GM23338 (cell line): ENCODE data around the gene ZNF831. TPM values are rescaled to one million over a fixed set of nuclear protein-coding genes. Genes with fewer than 3 reads are reported as not detected.

Experiments used
- ATAC-seq: fragments of 200-7000 bp; cut with Tn5 transposase; 3 replicates; pipeline ENCODE4 v1.9.1; 2020
- DNase-seq: peaks from one replicate; pipeline ENCODE4 v3.0.0-alpha.2; 2015; ENCODE audit warnings: low spot score
- H2AFZ ChIP-seq: fragments of 200-600 bp; sonication (generic); 2 replicates; pipeline ENCODE4 v1.8.0; 2016; ENCODE audit warnings: antibody characterized with exemption, mild to moderate bottlenecking, moderate library complexity
- H3F3A ChIP-seq: fragments of 200-600 bp; sonication (generic); replicated peaks from 2 replicates; pipeline ENCODE4 v1.8.0; 2017; ENCODE audit warnings: antibody characterized with exemption, mixed run types, low read depth
- H3K27ac ChIP-seq: fragments of 200-600 bp; sonication (generic); 2 replicates; pipeline ENCODE4 v1.6.1; 2016; ENCODE audit warnings: low read depth
- H3K27me3 ChIP-seq: fragments of 200-600 bp; sonication (generic); 2 replicates; pipeline ENCODE4 v1.8.0; 2016; ENCODE audit warnings: mild to moderate bottlenecking, mixed run types, moderate library complexity; ENCODE audit not compliant: insufficient read depth
- H3K36me3 ChIP-seq: fragments of 200-600 bp; sonication (generic); 2 replicates; pipeline ENCODE4 v1.8.0; 2016; ENCODE audit warnings: mild to moderate bottlenecking; ENCODE audit not compliant: insufficient read depth
- H3K4me1 ChIP-seq: fragments of 200-600 bp; sonication (generic); 2 replicates; pipeline ENCODE4 v1.8.0; 2016; ENCODE audit warnings: mild to moderate bottlenecking, moderate library complexity; ENCODE audit not compliant: insufficient read depth
- H3K4me2 ChIP-seq: fragments of 200-600 bp; sonication (generic); 2 replicates; pipeline ENCODE4 v1.7.1; 2017; ENCODE audit warnings: mixed run types
- H3K4me3 ChIP-seq: fragments of 200-600 bp; sonication (generic); 2 replicates; pipeline ENCODE4 v1.6.1; 2016; ENCODE audit warnings: mixed run types
- H3K79me2 ChIP-seq: fragments of 200-600 bp; sonication (generic); replicated peaks from 2 replicates; pipeline ENCODE4 v1.8.0; 2017; ENCODE audit warnings: mild to moderate bottlenecking; ENCODE audit not compliant: insufficient read depth
- H3K9me2 ChIP-seq: fragments of 200-600 bp; sonication (generic); 2 replicates; pipeline ENCODE4 v1.8.0; 2017; ENCODE audit not compliant: insufficient read depth
- H4K20me1 ChIP-seq: fragments of 200-600 bp; sonication (generic); replicated peaks from 2 replicates; pipeline ENCODE4 v1.8.0; 2017; ENCODE audit warnings: mild to moderate bottlenecking; ENCODE audit not compliant: insufficient read depth
- H3K27ac Mint-ChIP-seq: 2 replicates; pipeline ENCODE4 v1.8.0; 2020; ENCODE audit warnings: inconsistent platforms, mild to moderate bottlenecking, moderate library complexity, mixed read lengths
- H3K27me3 Mint-ChIP-seq: 3 replicates; pipeline ENCODE4 v1.8.0; 2022; ENCODE audit warnings: low read depth, mild to moderate bottlenecking, moderate library complexity, mixed read lengths, inconsistent platforms; ENCODE audit not compliant: insufficient read depth, poor library complexity
- H3K36me3 Mint-ChIP-seq: 3 replicates; pipeline ENCODE4 v1.8.0; 2021; ENCODE audit warnings: low read depth, mild to moderate bottlenecking, inconsistent platforms, moderate library complexity, mixed read lengths
- H3K4me1 Mint-ChIP-seq: 3 replicates; pipeline ENCODE4 v1.8.0; 2020; ENCODE audit warnings: mild to moderate bottlenecking, inconsistent platforms, mixed read lengths
- H3K4me3 Mint-ChIP-seq: 3 replicates; pipeline ENCODE4 v1.8.0; 2021; ENCODE audit warnings: moderate library complexity, mild to moderate bottlenecking, inconsistent platforms, mixed read lengths
- H3K9me3 Mint-ChIP-seq: 3 replicates; pipeline ENCODE4 v1.8.0; 2020; ENCODE audit warnings: moderate library complexity, mild to moderate bottlenecking, inconsistent platforms, mixed read lengths
- CREB1 ChIP-seq: fragments of 250-450 bp; sonication (Bioruptor Pico); IDR thresholded peaks from 2 replicates; pipeline ENCODE4 v1.5.0; 2020; ENCODE audit warnings: low read depth, mild to moderate bottlenecking, moderate library complexity
- EZH2 ChIP-seq: fragments of 200-600 bp; sonication (generic); IDR thresholded peaks from one replicate; pipeline ENCODE4 v1.8.0; 2017; ENCODE audit warnings: antibody characterized with exemption, mild to moderate bottlenecking, low read depth; ENCODE audit not compliant: unreplicated experiment
- EZH2phosphoT487 ChIP-seq: fragments of 200-600 bp; sonication (generic); IDR thresholded peaks from one replicate; pipeline ENCODE4 v1.8.1; 2018; ENCODE audit warnings: antibody characterized with exemption; ENCODE audit not compliant: unreplicated experiment
- JUNB ChIP-seq: IDR thresholded peaks from one replicate; pipeline ENCODE4 v1.6.1; 2016; ENCODE audit warnings: antibody characterized with exemption; ENCODE audit not compliant: unreplicated experiment
- NANOG ChIP-seq: IDR thresholded peaks from 2 replicates; pipeline ENCODE4 v1.6.1; 2016; ENCODE audit warnings: antibody characterized with exemption, borderline replicate concordance
- POLR2AphosphoS5 ChIP-seq: IDR thresholded peaks from 2 replicates; pipeline ENCODE4 v1.6.1; 2016; ENCODE audit warnings: antibody characterized with exemption, low read depth
- STAT1 ChIP-seq: IDR thresholded peaks from one replicate; pipeline ENCODE4 v1.6.1; 2016; ENCODE audit warnings: antibody characterized with exemption; ENCODE audit not compliant: unreplicated experiment
- ZNF114 ChIP-seq: fragments of 250-450 bp; sonication (Bioruptor Pico); IDR thresholded peaks from 2 replicates; pipeline ENCODE4 v1.5.0; 2020; ENCODE audit warnings: mild to moderate bottlenecking, moderate library complexity
- ZNF331 ChIP-seq: fragments of 250-450 bp; sonication (Bioruptor Pico); IDR thresholded peaks from 2 replicates; pipeline ENCODE4 v1.5.0; 2020; ENCODE audit warnings: low read depth, mild to moderate bottlenecking, moderate library complexity
- polyA plus RNA-seq: library from polyadenylated mRNA; unstranded; fragments of >200 nt; fragmentation: Nextera tagmentation; extraction: Ambion mirVana; gene quantifications from 2 replicates; pipeline ENCODE4 v1.2.1, GENCODE V29; 2016
- total RNA-seq: library from RNA; depleted of rRNA; stranded (reverse); fragments of >200 nt; shearing (Covaris generic); gene quantifications from 2 replicates; pipeline ENCODE4 v1.2.3, GENCODE V29; 2014
- TF ChIP-seq, protein P1 (sequence below): fragments of 250-450 bp; sonication (Bioruptor Pico); IDR thresholded peaks from 2 replicates; pipeline ENCODE4 v1.5.0; 2020; ENCODE audit warnings: mild to moderate bottlenecking, moderate library complexity
- TF ChIP-seq, protein P2 (sequence below): IDR thresholded peaks from 2 replicates; pipeline ENCODE4 v1.6.1; 2016; ENCODE audit warnings: antibody characterized with exemption
- TF ChIP-seq, protein P3 (sequence below), 2 experiments: fragments of 200-600 bp in 1 of 2; sonication (generic) in 1 of 2; conservative IDR thresholded peaks; 2 replicates each; pipeline versions ENCODE4 v1.5.1 to v1.6.1; 2016 to 2017; ENCODE audit warnings: antibody characterized with exemption in 2 of 2, low read depth in 2 of 2, mild to moderate bottlenecking in 2 of 2, moderate library complexity in 1 of 2
- TF ChIP-seq, protein P4 (sequence below): IDR thresholded peaks from one replicate; pipeline ENCODE4 v1.6.1; 2018; ENCODE audit warnings: antibody characterized with exemption; ENCODE audit not compliant: unreplicated experiment

The ZNF831 gene
- total and polyA plus RNA-seq, 2 experiments from 2014 or later: not detected

DNA sequence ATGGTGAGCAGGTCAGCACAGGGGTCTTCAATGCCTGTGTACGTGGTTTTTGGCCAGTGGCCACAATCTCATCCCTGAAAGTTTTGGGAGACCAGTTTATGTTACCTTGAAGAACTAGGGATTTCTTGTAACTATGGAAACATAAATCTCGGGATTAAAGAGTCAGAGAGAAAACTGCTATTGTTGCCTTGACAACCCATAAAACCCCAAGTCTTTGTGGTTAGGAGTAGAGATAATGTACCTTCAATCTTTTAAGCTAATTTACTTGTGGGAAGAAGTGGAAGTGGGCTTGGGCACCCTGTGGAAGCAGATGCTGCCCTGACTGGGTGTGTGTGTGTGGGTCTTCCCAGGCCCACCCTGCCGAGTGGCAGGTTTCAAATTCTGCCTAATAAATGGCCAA lies 46.1 kb upstream of the ZNF831 start:
- no peaks in the 10 kb centered on the region for H3K36me3 ChIP-seq
- ATAC-seq (no peak), DNase-seq (no peak)
- peaks cover 3% of the 10 kb centered on the region for H3K27me3 Mint-ChIP-seq
- H3K4me3 Mint-ChIP-seq: no peak overlapping the region
- no peaks in the 10 kb centered on the region for H3K27me3 ChIP-seq
- H3K4me3 ChIP-seq: no peak overlapping the region
- no peak overlapping the region for H3K27ac ChIP-seq
- H3K9me2 ChIP-seq: peaks cover 21% of the 10 kb centered on the region; the same call in 1 of the 2 replicates
- H3K79me2 ChIP-seq: no peaks in the 10 kb centered on the region
- TF ChIP-seq JUNB (no peak), NANOG (no peak), ZNF331 (CRISPR knock-in tag) (no peak), ZNF114 (CRISPR knock-in tag) (no peak), EZH2 (no peak), POLR2AphosphoS5 (no peak), CREB1 (no peak), EZH2phosphoT487 (no peak), STAT1 (no peak)
- TF ChIP-seq, protein P1, sequence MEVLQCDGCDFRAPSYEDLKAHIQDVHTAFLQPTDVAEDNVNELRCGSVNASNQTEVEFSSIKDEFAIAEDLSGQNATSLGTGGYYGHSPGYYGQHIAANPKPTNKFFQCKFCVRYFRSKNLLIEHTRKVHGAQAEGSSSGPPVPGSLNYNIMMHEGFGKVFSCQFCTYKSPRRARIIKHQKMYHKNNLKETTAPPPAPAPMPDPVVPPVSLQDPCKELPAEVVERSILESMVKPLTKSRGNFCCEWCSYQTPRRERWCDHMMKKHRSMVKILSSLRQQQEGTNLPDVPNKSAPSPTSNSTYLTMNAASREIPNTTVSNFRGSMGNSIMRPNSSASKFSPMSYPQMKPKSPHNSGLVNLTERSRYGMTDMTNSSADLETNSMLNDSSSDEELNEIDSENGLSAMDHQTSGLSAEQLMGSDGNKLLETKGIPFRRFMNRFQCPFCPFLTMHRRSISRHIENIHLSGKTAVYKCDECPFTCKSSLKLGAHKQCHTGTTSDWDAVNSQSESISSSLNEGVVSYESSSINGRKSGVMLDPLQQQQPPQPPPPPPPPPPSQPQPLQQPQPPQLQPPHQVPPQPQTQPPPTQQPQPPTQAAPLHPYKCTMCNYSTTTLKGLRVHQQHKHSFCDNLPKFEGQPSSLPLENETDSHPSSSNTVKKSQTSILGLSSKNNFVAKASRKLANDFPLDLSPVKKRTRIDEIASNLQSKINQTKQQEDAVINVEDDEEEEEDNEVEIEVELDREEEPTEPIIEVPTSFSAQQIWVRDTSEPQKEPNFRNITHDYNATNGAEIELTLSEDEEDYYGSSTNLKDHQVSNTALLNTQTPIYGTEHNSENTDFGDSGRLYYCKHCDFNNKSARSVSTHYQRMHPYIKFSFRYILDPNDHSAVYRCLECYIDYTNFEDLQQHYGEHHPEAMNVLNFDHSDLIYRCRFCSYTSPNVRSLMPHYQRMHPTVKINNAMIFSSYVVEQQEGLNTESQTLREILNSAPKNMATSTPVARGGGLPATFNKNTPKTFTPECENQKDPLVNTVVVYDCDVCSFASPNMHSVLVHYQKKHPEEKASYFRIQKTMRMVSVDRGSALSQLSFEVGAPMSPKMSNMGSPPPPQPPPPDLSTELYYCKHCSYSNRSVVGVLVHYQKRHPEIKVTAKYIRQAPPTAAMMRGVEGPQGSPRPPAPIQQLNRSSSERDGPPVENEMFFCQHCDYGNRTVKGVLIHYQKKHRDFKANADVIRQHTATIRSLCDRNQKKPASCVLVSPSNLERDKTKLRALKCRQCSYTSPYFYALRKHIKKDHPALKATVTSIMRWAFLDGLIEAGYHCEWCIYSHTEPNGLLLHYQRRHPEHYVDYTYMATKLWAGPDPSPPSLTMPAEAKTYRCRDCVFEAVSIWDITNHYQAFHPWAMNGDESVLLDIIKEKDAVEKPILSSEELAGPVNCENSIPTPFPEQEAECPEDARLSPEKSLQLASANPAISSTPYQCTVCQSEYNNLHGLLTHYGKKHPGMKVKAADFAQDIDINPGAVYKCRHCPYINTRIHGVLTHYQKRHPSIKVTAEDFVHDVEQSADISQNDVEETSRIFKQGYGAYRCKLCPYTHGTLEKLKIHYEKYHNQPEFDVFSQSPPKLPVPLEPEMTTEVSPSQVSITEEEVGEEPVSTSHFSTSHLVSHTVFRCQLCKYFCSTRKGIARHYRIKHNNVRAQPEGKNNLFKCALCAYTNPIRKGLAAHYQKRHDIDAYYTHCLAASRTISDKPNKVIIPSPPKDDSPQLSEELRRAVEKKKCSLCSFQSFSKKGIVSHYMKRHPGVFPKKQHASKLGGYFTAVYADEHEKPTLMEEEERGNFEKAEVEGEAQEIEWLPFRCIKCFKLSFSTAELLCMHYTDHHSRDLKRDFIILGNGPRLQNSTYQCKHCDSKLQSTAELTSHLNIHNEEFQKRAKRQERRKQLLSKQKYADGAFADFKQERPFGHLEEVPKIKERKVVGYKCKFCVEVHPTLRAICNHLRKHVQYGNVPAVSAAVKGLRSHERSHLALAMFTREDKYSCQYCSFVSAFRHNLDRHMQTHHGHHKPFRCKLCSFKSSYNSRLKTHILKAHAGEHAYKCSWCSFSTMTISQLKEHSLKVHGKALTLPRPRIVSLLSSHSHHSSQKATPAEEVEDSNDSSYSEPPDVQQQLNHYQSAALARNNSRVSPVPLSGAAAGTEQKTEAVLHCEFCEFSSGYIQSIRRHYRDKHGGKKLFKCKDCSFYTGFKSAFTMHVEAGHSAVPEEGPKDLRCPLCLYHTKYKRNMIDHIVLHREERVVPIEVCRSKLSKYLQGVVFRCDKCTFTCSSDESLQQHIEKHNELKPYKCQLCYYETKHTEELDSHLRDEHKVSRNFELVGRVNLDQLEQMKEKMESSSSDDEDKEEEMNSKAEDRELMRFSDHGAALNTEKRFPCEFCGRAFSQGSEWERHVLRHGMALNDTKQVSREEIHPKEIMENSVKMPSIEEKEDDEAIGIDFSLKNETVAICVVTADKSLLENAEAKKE: no peak
- TF ChIP-seq, protein P2, sequence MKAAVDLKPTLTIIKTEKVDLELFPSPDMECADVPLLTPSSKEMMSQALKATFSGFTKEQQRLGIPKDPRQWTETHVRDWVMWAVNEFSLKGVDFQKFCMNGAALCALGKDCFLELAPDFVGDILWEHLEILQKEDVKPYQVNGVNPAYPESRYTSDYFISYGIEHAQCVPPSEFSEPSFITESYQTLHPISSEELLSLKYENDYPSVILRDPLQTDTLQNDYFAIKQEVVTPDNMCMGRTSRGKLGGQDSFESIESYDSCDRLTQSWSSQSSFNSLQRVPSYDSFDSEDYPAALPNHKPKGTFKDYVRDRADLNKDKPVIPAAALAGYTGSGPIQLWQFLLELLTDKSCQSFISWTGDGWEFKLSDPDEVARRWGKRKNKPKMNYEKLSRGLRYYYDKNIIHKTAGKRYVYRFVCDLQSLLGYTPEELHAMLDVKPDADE: no peak
- TF ChIP-seq, protein P3, sequence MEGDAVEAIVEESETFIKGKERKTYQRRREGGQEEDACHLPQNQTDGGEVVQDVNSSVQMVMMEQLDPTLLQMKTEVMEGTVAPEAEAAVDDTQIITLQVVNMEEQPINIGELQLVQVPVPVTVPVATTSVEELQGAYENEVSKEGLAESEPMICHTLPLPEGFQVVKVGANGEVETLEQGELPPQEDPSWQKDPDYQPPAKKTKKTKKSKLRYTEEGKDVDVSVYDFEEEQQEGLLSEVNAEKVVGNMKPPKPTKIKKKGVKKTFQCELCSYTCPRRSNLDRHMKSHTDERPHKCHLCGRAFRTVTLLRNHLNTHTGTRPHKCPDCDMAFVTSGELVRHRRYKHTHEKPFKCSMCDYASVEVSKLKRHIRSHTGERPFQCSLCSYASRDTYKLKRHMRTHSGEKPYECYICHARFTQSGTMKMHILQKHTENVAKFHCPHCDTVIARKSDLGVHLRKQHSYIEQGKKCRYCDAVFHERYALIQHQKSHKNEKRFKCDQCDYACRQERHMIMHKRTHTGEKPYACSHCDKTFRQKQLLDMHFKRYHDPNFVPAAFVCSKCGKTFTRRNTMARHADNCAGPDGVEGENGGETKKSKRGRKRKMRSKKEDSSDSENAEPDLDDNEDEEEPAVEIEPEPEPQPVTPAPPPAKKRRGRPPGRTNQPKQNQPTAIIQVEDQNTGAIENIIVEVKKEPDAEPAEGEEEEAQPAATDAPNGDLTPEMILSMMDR (conservative IDR thresholded peaks at IDR 0.05; ENCODE audit: low read depth in 2 of 2): no peak
- TF ChIP-seq, protein P4, sequence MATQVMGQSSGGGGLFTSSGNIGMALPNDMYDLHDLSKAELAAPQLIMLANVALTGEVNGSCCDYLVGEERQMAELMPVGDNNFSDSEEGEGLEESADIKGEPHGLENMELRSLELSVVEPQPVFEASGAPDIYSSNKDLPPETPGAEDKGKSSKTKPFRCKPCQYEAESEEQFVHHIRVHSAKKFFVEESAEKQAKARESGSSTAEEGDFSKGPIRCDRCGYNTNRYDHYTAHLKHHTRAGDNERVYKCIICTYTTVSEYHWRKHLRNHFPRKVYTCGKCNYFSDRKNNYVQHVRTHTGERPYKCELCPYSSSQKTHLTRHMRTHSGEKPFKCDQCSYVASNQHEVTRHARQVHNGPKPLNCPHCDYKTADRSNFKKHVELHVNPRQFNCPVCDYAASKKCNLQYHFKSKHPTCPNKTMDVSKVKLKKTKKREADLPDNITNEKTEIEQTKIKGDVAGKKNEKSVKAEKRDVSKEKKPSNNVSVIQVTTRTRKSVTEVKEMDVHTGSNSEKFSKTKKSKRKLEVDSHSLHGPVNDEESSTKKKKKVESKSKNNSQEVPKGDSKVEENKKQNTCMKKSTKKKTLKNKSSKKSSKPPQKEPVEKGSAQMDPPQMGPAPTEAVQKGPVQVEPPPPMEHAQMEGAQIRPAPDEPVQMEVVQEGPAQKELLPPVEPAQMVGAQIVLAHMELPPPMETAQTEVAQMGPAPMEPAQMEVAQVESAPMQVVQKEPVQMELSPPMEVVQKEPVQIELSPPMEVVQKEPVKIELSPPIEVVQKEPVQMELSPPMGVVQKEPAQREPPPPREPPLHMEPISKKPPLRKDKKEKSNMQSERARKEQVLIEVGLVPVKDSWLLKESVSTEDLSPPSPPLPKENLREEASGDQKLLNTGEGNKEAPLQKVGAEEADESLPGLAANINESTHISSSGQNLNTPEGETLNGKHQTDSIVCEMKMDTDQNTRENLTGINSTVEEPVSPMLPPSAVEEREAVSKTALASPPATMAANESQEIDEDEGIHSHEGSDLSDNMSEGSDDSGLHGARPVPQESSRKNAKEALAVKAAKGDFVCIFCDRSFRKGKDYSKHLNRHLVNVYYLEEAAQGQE: no peak
- H3K4me2 ChIP-seq: no peak overlapping the region
- no peak overlapping the region for H3K27ac Mint-ChIP-seq
- H2AFZ ChIP-seq: no peak overlapping the region
- peaks cover 20% of the 10 kb centered on the region for H3K36me3 Mint-ChIP-seq
- H3K4me1 ChIP-seq: peaks cover 4% of the 10 kb centered on the region
- H3K4me1 Mint-ChIP-seq: peaks cover 18% of the 10 kb centered on the region
- H3F3A ChIP-seq: peaks cover 11% of the 10 kb centered on the region; the same call in 1 of the 2 replicates
- H3K9me3 Mint-ChIP-seq: peaks cover 23% of the 10 kb centered on the region
- H4K20me1 ChIP-seq: no peaks in the 10 kb centered on the region
